Mesodermal cell (in vitro differentiated cells): ENCODE measurements around the gene MPEG1.

ENCODE experiments used
- H3K27ac ChIP-seq: 2 replicates; pipeline ENCODE4 v1.7.0; 2013; ENCODE audit warnings: mild to moderate bottlenecking, low read depth, low read length, moderate library complexity; ENCODE audit not compliant: severe bottlenecking
- H3K36me3 ChIP-seq: 2 replicates; pipeline ENCODE4 v1.7.1; 2013; ENCODE audit warnings: mild to moderate bottlenecking, low read length, moderate library complexity; ENCODE audit not compliant: control insufficient read depth, insufficient read depth
- H3K4me1 ChIP-seq: one replicate; pipeline ENCODE4 v1.7.1; 2013; ENCODE audit warnings: mild to moderate bottlenecking, low read length; ENCODE audit not compliant: insufficient read depth, control insufficient read depth, poor library complexity, severe bottlenecking
- H3K4me3 ChIP-seq: 2 replicates; pipeline ENCODE4 v1.7.0; 2013; ENCODE audit warnings: low read length, control low read depth, mild to moderate bottlenecking; ENCODE audit not compliant: insufficient read depth, poor library complexity, severe bottlenecking; ENCODE audit errors: extremely low read depth
- H3K9me3 ChIP-seq: 2 replicates; pipeline ENCODE4 v1.7.1; 2013; ENCODE audit warnings: mild to moderate bottlenecking, low read length, moderate library complexity; ENCODE audit not compliant: control insufficient read depth
- WGBS, 2 experiments: methylation state at CpG; one replicate each; pipeline ENCODE4 v1.1.5; 2013; ENCODE audit warnings: missing lambda C conversion rate in 2 of 2; ENCODE audit not compliant: insufficient coverage in 2 of 2; 5-methylcytosine and 5-hydroxymethylcytosine counted together

MPEG1 gene

GRCh38 chr11:59189986-59190385 is 22.7 kb downstream of the MPEG1 start:
- no peak overlapping the region for H3K27ac ChIP-seq
- no peaks in the 10 kb centered on the region for H3K9me3 ChIP-seq
- H3K4me1 ChIP-seq: peaks cover 9% of the 10 kb centered on the region
- H3K36me3 ChIP-seq: peaks cover 48% of the 10 kb centered on the region
- 89 to 100% methylated on average over 3 of the region's 4 CpGs for WGBS, 2 experiments
- H3K4me3 ChIP-seq: no peak overlapping the region

DNA sequence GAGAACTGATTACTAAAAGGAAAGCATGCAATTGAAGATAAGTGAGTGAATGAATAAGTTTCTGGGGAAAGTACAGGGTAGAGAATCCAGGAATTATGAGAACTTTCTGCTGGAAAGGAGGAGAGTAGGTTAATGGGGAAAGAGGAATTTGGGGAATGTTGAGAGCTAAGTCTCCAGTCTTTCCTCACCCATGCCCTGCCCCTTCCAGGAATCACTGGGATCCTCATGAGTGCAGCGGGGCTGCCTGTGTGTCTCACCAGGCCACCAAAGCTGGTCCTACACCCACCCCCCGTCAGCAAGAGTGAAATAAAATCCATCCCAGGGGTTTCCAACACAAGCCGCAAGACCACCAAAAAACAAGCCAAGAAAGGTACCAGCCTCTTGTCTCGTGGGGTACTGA is 23.8 kb downstream of the MPEG1 start:
- Histone ChIP-seq H3K9me3 (no peaks in the 10 kb centered on the region), H3K36me3 (peaks cover 45% of the 10 kb centered on the region), H3K27ac (peak overlapping the region; percentile 47), H3K4me3 (no peak overlapping the region), H3K4me1 (peaks cover 9% of the 10 kb centered on the region)
- 88 to 100% methylated on average over 2 to 3 of the region's 4 CpGs for WGBS, 2 experiments

GRCh38 chr11:59187587-59187986 is 25.1 kb downstream of the MPEG1 start:
- no peaks in the 10 kb centered on the region for H3K9me3 ChIP-seq
- 92 to 97% methylated on average over 4 to 5 of the region's 6 CpGs for WGBS, 2 experiments
- no peak overlapping the region for H3K4me3 ChIP-seq
- H3K4me1 ChIP-seq: peaks cover 9% of the 10 kb centered on the region
- peaks cover 39% of the 10 kb centered on the region for H3K36me3 ChIP-seq
- no peak overlapping the region for H3K27ac ChIP-seq

DNA sequence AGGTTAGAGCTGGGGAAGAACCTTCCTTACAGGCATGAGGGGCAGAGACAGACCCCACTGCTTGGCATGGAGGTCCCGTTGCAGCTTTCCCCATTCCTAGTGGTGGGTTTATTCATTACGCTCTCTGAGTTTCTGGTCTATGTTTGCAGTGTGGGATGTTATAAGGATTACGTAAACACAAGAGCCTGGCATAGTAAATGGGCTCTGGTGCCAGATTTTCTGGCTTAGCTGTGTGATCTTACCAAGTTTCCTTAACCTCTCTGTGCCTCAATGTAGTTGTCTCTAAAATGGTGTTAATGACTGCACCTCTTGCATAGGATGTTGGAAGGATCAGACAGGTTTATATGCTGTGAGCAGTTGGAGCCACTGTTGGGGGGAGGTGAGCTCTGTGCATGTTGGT is 25.7 kb downstream of the MPEG1 start:
- WGBS, 2 experiments: 86% methylated on average over 2 of the region's 3 CpGs; no CpG with 5 or more reads in 1 of the 2 experiments

GRCh38 chr11:59186130-59186594 is 26.6 kb downstream of the MPEG1 start:
- H3K4me1 ChIP-seq: peaks cover 9% of the 10 kb centered on the region
- no peak overlapping the region for H3K4me3 ChIP-seq
- peaks cover 36% of the 10 kb centered on the region for H3K36me3 ChIP-seq
- WGBS, 2 experiments: 60 to 78% methylated on average over 1 to 5 of the region's 5 CpGs
- no peaks in the 10 kb centered on the region for H3K9me3 ChIP-seq
- H3K27ac ChIP-seq: no peak overlapping the region

More for the DNA sequence above, 25.7 kb downstream of the MPEG1 start:
- H3K9me3 ChIP-seq: no peaks in the 10 kb centered on the region
- no peak overlapping the region for H3K4me3 ChIP-seq
- peaks cover 39% of the 10 kb centered on the region for H3K36me3 ChIP-seq
- peaks cover 9% of the 10 kb centered on the region for H3K4me1 ChIP-seq
- H3K27ac ChIP-seq: no peak overlapping the region

GRCh38 chr11:59185386-59185945 is 27.3 kb downstream of the MPEG1 start:
- H3K36me3 ChIP-seq: peaks cover 31% of the 10 kb centered on the region
- peaks cover 9% of the 10 kb centered on the region for H3K4me1 ChIP-seq
- peak overlapping the region; percentile 33 for H3K27ac ChIP-seq
- WGBS, 2 experiments: 88 to 100% methylated on average over 2 to 4 of the region's 5 CpGs
- no peaks in the 10 kb centered on the region for H3K9me3 ChIP-seq
- no peak overlapping the region for H3K4me3 ChIP-seq

GRCh38 chr11:59184691-59185339 is 27.9 kb downstream of the MPEG1 start:
- peak overlapping the region; percentile 33 for H3K27ac ChIP-seq
- WGBS, 2 experiments: 78 to 86% methylated on average over 2 to 4 of the region's 9 CpGs
- peaks cover 24% of the 10 kb centered on the region for H3K36me3 ChIP-seq
- no peak overlapping the region for H3K4me3 ChIP-seq
- H3K4me1 ChIP-seq: peaks cover 9% of the 10 kb centered on the region
- no peaks in the 10 kb centered on the region for H3K9me3 ChIP-seq

- Histone ChIP-seq H3K4me3 (no peak overlapping the region), H3K36me3 (peaks cover 19% of the 10 kb centered on the region), H3K9me3 (peaks cover 7% of the 10 kb centered on the region), H3K4me1 (peaks cover 3% of the 10 kb centered on the region), H3K27ac (no peak overlapping the region)
- 89% methylated on average over 1 of the region's 1 CpG; no CpG with 5 or more reads in 1 of the 2 experiments for WGBS, 2 experiments
These were observed 29.0 kb downstream of the MPEG1 start for GRCh38 chr11:59183771-59184170.

- Histone ChIP-seq H3K9me3 (peaks cover 7% of the 10 kb centered on the region), H3K36me3 (peaks cover 16% of the 10 kb centered on the region), H3K27ac (no peak overlapping the region), H3K4me1 (no peaks in the 10 kb centered on the region), H3K4me3 (no peak overlapping the region)
- 92 to 100% methylated on average over 2 to 3 of the region's 4 CpGs for WGBS, 2 experiments
These were observed 30.1 kb downstream of the MPEG1 start for GRCh38 chr11:59182457-59183151.

- no peak overlapping the region for H3K27ac ChIP-seq
- H3K36me3 ChIP-seq: peaks cover 18% of the 10 kb centered on the region
- 94% methylated on average over 15 to 29 of the region's 33 CpGs for WGBS, 2 experiments
- peaks cover 7% of the 10 kb centered on the region for H3K9me3 ChIP-seq
- H3K4me1 ChIP-seq: no peaks in the 10 kb centered on the region
- no peak overlapping the region for H3K4me3 ChIP-seq
These were observed 30.8 kb downstream of the MPEG1 start for GRCh38 chr11:59181746-59182456.
